HL-60/S4 (cell line): ENCODE measurements around the gene BMERB1.
"Not testable (repeated sequence)": the region's sequence is repeated elsewhere in the genome, so short reads cannot be mapped to it uniquely, and the experiment has no call there.

ENCODE experiments used
- in situ Hi-C: fragments of 300-500 bp; cut with MboI; formaldehyde crosslinking; loops from 2 replicates; pipeline ENCODE4 v1.14.3; 2022; ENCODE audit warnings: low sequenced_read_pairs

Gene BMERB1

DNA sequence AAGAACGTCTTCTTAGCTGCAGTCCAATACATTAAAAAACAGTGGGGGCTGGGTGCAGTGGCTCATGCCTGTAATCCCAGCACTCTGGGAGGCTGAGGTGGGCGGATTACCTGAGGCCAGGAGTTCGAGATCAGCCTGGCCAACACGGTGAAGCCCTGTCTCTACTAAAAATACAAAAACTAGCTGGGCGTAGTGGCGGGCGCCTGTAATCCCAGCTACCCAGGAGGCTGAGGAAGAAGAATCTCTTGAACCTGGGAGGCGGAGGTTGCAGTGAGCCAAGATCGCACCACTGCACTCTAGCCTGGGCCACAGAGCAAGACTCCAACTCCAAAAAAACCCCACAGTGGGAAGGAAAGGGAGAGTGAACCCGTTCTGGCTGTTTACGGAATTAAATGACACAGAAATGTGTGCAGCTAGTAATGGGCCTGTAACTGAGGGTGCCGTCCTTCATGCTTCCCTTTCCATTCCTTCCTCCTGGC lies 172.9 kb downstream of the BMERB1 start:
- in situ Hi-C loops: not testable (repeated sequence)

DNA sequence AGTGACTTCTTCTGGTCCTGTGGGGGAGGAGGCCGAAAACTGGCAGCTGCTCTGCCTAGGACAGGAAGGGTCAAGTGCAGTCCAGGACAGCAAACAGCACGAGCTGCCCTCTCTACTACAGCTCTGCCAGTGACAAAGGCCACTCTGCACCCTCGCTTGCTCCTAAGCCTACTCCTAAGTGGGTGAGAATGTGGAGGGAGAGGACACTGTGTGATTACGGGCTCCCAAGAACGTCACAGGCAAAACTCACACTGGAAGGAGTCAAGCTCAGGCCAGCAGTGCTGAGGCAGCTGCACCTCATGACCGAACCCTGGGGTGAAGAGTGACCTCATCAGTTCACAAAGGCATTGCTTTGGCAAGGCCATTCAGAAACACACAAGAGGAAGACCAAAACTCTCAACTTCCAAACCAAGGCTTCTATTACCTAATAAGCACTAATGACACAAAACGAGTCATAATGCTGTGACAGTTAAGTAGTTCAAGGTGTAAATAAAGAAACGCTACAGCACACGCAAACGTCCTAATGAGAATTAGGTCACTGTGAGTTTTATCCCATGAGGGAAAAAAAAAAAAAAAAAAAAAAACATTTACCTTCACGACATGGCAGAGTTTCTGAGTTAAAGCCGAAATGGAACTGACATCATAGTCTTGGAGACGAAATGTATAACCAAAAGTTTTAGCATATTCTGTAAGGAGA lies 173.5 kb downstream of the BMERB1 start:
- in situ Hi-C loops: no loop called here

DNA sequence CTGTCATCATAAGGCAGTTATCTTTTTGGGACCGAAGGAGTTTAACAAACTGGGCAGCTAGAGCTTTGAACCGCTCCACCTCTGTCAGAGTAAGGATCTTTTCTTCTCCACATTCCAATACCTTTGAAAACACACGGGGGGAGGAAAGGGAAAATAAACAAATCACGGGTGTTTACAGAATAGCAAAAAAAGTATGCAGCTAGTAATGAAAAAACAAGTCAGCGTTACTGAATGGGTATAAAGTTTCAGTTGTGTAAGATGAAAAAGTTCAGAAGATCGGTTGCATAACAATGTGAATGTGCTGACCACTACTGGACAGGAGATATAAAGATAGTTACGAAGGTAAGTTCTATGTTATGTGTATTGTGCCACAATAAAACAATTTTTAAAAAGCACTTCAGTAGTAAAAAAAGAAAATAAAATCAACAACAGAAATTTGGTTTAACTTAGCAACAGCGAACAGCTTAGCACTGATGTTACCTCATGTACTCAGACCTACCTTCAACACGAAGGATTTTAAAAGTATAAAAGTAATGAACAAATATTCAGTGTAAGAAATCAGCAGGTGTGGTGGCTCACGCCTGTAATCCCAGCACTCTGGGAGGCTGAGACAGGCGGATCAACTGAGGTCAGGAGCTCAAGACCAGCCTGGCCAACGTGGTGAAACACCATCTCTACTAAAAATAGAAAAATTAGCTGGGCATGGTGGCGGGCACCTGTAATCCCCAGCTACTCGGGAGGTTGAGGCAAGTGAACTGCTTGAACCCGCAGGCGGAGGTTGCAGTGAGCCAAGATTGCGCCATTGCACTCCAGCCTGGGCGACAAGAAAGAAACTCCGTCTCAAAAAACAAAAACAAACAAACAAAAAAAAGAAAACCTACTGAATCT lies 174.3 kb downstream of the BMERB1 start:
- in situ Hi-C loops: no loop called here

DNA sequence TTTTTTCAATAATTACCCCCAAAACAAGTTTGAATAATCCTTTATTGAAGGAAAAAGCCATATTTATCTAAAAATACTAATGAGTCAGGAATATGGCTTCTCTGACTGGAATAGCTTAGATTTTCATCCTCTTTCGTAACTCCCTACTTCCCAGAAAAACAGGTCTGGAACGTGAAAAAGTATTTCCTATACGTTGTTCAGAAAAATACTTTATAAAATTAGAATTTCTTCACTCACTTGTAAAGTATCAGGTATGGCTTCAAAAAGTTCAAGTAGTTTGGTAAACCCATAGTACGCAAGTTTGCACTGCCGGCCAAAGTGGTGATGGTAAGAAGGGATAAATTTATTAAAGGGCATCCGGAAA lies 174.9 kb downstream of the BMERB1 start:
- in situ Hi-C loops: no loop called here

DNA sequence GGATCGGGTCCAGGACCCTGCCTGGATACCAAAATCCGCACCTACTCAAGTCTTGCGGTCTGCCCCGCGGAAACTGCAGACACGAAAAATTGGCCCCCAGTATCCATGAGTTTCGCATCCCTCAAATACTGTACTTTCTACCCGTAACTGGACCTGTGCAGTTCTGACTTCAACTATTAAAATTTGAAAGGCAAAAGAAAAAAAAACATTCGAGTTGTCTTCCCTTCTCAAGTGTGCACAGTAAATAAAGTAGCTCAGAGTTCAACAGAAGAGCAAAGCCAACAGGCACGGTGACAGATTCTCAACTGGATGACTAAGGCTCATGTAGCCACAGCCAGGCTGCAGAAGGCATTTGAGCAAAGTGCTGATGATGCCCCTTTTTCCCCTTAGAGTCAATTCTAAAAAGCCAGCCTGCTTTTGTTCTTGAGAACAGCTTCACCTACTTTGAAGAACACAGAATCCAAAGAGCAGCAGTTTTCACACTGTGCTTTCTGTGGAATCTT lies 176.0 kb downstream of the BMERB1 start:
- in situ Hi-C loops: no loop called here

DNA sequence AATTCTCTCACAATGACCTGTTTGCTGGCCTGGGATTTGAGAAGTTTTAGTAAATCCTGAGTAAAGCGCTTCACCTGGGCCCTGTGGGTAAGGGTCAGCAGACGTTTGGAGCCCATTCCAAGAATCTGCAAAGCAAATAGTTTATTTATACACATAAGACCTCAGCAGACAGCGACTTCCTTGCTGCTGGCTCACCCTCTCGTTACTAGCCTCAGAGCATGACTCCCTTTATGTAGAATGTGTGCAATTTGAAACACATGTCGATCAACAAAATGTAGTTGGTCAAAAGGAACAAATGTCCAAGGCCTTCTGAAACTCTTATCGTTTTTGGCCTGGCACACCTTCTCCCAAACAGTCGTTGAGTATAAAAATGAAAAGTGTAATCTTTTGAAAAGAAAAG lies 177.2 kb downstream of the BMERB1 start:
- in situ Hi-C loops: no loop called here

DNA sequence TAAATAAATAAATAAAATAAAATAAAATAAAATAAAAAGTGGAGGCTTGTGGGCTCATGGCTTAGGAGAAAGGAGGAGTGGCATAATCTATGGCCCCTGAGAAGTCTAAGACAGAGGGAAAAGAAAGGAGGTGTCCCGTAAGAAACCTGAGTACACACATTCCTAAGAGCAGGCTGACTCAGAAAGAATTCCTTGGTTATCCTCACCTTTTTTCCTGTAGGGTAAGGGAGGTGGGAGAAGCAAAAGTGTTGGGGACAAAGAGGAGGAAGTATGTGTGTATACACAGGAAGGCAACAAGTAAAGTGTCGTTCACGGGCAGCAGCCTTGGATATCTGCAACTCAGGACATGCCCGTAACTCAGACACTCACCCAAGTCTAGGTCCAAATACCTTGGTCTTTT lies 179.3 kb downstream of the BMERB1 start:
- in situ Hi-C loops: no loop called here

DNA sequence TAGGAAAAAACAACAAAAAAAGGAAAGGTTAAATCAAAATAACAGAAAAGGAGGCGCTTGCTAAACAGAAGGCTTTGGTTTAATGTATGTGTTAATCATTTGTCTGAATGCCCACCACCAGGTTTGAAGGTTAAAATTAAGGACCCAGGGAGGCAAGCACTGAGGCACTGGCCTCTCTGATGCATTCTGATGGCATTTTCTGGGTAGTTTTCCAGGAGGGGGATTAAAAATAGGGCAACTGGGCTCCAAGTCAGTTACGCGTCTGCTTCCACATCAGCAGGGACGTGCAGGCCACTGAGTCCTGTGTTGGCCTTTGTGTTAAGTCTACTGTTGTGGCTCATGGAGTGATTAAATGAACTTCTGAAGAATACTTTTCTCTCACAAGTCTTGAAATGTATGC lies 181.6 kb downstream of the BMERB1 start:
- in situ Hi-C loops: no loop called here

DNA sequence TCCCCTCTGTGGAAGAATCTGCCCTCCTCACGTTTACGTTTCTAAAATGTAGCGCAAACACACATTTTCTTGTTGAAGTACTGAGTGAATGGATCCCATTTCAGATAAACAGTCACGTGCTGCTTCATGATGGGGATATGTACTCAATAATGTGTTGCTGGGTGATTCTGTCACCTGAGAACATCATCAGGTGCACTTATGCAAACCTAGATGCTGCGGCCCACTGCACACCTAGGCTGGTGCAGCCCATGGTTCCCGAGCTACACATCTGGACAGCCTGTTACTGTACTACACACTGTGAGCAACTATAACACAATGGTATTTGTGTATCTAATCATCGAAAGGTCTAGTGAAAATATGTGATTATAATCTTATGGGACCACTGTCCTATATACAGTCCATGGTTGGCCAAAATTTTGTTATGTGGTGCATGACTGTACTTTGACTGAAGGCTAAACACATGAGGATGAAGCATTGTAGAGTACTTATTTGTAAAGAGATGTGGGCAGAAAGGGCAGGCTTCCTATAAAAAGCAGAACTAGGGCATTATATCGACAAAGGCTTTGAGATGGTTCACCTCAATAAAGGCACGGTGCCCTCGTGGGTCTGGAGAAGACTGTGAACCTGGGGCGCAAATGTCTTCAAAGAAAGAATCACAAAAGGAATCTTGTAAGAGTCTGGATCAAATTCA lies 182.2 kb downstream of the BMERB1 start:
- in situ Hi-C loops: no loop called here

DNA sequence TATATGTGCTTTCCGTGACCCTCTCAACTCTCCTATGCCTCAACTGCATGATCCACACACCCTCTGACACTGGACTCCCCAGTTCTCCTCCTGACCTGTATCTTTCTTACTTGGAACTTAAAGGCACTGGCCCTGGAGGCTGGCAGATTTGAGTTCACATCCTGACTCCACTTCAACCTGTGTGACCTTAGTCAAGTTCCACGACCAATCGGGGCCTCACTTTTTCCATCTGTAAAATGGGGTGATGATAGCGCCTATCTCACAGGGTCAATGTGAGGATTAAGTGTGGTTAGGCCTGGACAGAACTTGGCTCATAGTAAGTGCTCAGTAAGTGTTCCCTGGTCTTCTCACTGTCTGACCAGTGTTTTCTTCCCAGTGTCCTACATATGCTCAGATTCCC lies 183.5 kb downstream of the BMERB1 start:
- in situ Hi-C loops: no loop called here

DNA sequence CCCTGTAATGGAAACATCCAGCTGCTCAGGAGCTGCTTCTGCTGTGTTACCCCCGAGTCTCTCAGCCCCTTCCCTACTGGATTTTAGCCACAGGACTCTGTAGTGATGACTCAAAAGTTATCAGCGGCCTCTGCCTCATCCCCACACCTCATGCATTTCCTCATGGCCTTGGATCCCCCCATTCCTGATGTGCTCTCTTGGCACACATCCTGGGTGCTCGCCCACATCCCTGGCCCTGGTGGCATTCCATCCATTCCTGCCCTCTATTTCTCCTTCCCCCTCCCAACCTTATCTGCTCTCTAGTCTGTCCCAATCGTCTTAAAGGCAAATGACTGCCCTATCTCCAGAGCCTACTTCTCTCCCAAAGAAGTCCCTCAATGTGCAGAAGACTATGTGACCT lies 184.0 kb downstream of the BMERB1 start:
- in situ Hi-C loops: no loop called here

DNA sequence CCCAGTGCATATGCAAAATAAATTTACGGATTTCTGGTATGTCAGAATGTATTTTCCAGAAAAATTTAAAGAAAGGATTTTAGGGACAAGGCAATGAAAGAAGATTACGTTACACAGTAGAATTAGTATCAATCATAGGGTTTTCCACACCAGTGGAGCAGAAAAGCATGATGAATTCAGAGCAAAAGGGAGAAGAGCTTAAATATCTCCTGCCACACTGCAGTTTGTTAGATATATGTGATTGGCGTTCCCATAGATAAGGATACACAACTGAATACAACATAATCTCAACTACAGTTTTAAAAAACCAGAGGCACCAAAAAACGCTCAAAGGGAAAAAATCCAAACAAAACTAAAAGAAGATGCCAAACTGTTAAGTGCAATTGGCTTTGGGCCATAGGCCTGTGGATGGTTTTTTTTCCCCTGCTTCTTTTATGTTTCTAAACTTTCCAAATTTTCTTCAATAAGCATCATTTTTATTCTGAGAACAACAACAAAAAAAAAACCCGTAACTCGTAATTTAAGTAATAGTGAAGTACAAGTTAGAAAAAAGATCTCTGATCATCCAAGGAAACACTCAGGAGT lies 186.3 kb downstream of the BMERB1 start:
- in situ Hi-C loops: no loop called here

DNA sequence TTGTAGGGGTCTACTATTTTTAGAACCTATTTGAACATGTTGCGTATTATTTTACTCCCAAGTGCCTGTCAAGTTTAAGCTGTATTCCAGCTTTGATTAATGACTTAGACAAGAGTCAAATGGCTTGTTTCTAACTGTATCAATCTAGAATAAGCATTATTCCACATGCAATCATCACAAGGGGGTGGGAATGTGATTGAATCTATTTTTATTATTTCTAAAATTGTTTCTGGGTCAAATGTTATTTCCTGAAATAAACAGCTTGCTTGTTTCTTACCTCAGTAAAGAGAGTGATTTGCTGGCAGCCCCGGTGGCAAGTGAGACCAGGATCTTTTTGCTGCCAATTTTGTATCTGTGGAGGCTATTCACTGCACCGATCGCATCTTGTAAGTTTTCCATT lies 187.1 kb downstream of the BMERB1 start:
- in situ Hi-C loops: no loop called here

DNA sequence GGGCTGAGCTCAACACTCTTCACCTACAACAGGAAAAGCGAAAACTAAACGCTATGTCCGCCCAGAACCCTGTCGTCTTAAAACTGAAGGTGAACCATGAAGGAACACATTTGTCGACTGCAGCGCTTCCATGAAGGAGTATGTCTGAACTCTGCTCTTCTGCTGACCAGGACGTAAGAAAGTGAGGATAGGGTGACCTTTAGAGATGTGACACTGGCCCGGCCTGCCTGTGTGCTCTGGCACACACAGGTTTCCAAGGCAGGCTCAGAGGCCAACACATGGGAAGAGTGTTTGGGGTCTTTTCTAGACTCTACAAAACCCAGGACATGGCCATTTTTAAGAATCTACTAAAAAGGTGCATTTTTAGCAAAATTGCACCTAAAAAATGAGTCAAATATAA lies 187.5 kb downstream of the BMERB1 start:
- in situ Hi-C loops: no loop called here

DNA sequence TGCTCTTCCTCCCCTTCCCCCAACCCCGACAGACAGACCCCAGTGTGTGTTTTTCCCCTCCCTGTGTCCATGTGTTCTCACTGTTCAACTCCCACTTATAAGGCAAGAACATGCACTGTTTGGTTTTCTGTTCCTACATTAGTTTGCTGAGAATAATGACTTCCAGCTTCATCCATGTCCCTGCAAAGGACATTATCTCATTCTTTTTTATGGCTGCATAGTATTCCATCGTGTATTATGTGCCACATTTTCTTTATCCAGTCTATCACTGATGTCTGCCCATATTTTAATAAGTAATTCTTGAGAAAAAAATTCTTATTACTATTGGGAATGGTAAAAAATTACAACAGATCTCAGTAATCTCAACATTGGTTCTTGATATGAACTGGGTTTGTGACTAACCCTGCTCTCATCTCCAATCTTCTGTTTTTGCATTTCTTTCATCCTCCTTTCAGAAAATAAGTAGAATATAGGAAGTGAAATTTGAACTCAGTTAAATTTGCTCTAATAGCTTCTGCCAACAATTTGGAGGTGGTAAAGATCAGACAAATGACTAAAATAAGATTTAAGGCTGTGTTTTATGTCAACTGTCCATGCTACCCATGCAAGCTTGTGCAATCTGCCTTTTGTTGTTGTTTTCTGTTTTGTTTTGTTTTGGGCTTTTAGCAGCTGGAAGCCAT lies 197.5 kb downstream of the BMERB1 start:
- in situ Hi-C loops: no loop called here

DNA sequence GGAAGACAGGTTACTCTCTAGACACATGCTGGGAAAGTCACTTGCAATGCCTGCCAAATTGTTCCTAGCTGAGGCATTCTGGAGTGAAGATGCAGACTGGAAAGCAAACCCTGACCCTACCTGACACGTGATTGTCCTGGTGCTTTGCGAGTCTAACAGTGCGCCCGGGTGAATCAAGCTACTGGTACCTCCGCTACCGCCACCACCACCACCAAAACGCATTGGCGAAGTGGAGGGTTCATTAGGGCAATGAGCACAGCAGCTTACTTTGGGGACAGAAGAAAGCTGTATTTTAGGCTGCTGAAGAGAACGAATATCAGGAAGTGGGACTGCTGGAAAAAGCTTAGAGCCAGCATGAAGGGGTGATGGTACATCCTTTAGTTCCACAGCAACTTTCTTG lies 201.5 kb downstream of the BMERB1 start:
- in situ Hi-C loops: no loop called here

DNA sequence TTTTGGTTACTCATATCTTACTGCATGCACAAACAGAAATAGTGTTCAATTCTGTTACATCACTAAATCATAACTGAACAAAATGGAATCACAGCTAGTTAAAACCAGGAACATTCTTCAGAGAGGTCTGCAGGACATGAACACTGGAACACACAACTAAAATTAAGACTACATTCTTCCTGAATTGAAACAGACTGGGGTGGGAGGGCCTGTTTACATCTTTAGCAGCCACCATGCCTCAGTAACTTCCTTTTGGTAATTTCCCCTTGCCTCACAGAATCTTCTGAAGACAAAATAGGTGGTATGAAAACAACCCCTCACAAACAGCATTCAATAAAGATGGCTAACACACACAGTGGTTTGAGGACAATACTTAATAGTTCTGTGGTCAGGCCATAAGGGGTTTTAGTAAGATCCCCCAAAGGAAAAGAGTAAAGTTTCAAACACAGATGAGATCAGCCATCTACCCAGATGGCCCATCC lies 202.0 kb downstream of the BMERB1 start:
- in situ Hi-C loops: no loop called here
